Hepatic stellate cell (primary cell): ENCODE measurements around the gene ACBD6.

Source experiments
- DNase-seq: peaks from one replicate; pipeline ENCODE4 v3.0.0; 2011; ENCODE audit warnings: low spot score

ACBD6 gene

DNA sequence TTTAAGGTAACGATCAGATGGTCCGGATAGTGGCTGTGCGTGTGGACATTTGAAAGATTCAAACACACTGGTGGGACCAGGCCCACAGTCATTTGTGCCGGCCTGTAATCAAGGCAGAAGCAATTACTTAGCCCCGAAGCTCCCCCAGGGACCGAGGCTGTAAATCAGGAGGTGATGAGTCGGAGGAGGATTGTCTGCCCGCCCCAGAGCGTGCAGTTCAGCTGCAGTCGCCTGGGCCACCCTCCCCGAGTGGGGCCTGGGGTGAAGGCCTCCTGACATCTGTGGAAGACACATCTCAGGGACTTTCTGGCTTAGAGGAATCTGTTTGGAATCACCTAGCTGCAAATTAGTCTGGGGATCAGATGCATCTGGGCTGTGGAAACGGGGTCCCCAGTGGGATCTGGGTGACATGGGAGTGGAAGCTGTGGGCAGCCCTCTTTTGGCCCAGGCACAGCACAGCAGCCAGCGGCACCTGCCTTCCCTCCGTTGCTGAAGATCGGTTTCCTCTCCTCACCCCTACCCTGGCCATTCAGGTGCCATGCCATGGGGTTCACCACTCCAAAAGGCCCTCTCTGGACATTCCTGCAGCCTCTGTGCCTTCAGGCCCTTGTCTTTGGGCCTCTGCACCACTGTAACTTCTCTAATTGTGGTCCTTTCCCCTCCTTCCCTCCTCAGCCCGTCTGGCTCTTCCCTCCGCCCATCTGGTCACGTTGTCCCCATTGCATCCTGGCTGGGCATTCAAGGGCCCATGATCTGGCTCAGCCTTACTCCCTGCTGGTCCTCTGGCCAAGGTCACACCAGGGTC, 246.6 kb downstream of the ACBD6 start:
- DNase-seq: no peak

DNA sequence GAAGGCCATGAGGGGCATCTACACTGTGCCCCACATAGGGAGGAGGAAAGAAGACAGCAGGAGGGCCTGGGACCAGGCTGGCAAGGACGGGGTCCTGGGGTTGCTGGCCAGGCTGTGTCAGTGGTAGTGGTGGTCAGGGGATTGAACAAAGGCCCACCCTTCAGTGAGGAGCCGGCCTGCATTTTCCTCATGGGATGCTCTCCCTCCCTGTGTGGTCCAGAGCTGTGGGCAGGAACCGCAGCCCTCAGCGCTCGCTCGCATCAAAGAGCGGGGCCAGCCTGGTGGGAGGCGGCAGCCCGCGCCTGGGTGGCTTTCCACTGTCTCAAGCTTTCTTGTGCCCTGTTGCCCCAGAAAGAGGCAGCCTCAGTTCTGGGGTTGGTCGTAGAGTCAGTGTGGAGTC, 247.5 kb downstream of the ACBD6 start:
- no peak for DNase-seq

GRCh38 chr1:180254496-180254819, 247.9 kb downstream of the ACBD6 start:
- no peak for DNase-seq

DNA sequence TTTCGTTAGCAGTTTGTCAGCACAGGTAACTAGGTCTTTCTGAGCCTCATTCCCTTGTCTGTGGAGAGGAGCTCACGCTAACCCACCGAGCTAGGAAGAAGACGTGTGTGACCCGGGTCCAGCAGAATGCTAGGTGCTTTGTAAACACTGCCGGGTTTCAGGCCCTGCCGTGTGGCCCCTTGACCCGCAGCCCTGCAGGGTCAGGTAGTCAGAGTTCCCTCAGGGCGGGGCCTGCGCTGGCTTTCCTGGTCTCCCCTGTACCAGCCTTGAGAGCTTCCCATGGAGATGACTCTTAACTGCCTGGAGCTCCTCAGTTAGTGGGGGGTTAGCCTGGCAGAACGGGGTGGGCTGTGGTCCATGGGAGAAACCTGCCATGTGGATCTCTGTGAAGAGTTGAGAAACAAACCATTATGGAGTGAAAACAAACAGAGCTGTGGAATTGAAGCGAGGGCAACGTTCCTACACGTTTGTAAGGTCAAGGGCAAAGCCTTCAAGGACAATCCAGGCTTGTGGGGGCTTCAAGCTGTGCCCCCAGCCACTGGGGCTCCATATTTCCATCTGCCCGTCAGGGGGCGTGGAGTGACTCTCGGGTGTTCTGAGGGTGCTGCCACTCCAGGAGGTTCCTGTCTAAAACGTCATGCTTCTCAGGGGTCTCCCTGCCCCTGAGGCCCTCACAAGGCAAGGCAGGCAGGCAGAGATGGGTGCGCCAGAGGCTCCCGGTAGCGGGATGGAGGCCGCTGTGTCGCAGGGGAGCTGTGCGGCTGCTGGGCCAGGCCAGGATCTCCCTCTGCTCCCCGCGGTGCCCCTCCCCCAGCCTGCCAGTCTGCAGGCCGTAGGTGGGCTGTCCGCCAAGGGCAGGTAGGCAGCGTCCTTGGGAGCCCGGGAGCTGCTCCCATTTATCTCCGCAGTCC, 248.5 kb downstream of the ACBD6 start:
- no peak for DNase-seq

GRCh38 chr1:180252638-180253536, 249.5 kb downstream of the ACBD6 start:
- DNase-seq: peak; percentile 72

GRCh38 chr1:180251526-180252305, 250.7 kb downstream of the ACBD6 start:
- DNase-seq: no peak

DNA sequence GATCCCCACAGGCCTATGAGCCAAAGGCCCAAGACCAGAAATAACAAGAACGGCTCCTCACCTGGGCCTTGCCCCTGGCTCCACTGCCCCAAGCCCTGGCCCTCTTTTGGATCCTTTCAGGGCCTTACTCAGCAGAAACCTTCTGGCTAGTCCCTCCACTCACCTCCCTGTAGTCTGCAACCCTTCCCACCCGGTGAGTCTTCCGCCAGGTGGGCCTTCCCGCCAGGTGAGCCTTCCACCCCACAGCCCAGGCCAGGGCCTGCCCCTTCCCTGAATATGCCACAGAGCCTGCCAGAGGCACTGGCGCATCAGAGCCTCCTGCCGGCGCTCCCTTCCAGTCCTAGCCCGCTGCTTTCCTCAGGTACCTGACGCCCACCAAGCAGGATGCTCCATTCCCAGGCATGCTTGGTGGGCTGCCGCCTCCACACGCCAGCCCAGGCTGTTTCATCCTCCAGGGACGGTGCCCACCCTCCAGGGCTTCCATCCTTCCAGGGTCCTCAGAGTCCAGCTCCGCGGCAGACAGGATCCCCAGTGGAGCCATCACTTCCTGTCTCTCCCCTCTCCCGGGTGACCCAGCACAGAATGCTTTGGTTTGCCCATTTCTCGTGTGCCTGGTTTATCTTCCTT, 251.4 kb downstream of the ACBD6 start:
- no peak for DNase-seq

DNA sequence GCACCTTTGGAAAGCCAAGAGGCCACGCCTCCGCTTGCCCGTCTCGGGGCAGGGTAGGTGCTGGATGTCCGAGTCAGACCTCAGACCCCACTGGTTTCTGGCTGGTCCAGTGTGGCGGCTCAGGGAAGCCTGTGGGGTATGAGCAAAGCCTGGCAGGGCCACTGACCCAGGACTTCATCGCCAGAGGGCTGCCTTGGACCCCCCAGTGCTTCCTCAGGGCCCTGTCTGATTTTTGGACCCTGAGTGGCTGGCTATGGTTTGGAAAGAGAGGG, 251.9 kb downstream of the ACBD6 start:
- no peak for DNase-seq

DNA sequence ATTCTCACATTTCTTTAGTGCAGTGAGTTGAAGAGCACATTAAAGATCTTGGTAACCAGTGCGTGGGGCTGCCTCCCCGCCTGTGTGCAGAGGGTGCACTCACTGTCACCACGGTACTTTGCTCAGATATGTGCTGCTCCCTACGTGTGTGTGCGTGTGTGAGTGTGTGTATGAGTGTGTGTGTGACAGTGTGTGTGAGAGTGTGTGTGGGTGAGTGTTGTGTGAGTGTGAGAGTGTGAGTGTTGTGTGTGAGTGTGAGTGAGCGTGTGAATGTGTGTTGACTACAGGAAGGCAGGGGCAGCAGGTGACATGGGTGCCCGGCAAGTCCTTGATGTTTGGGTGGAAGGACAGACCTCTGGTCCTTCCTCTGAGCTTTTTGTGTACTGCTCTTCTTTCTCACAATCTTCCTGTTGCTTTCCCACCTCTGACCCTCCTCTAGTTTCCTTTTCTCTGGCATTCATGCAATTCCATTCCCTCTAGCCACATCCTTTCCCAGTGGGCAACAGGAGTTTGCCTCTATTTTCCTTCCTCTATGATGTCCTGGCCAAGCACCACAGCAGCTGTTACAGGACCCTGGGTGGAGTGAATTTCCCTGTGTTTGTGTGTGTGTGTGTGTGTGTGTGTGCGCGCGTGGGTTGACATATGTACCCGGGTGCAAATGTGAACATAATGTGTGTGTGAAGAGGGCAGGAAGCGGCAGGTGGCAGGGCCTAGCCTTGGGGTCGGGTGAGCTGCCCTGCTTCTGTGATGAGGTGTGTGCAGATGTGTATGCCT, 252.5 kb downstream of the ACBD6 start:
- DNase-seq: peak; percentile 41

DNA sequence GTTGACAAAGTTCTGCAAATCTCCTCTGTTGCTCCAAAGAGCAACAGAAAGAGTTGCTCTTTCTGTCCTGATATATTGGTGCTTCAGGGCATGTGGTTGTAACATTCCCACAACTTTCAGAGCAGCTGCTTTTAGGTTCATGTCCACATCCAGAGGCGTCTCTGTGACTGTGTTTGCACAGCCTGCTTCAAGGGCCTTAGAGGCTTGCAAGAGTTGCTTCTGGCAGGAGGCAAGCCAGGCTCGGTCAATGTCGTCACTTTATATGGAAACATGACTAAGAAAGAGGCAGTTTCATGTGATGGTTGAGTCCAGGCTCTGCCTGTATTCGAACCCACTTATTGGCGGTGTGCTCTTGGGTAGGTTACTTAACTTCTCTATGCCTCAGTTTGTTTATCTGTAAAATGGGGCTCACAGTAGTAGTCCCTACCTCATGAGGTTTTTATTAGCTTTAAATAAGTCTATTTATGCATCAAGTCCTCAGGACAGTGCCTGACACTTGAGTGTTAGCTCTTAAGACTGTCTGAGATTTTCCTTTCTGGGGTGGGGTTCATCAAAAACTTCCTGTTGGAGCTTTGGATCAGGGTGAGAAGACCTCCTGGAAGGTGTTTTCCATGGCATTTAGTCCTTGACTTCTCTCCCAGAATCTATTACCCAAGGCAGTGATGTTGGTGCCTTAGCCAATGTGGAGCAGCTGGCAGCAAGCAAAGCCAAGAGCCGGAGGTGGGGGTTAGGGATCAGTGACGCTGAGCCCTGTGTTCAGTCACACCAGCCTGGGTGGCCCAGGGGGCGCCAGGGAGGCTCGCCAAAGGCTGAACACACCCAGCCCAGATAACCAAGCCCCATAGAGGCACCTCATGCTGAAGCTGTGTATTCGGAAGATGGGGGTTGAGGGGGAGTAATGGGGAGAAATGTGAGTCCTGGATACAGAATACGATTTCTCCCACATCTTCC, 253.4 kb downstream of the ACBD6 start:
- DNase-seq: no peak

- no peak for DNase-seq
Measured at GRCh38 chr1:180248176-180248575, 254.2 kb downstream of the ACBD6 start.

DNA sequence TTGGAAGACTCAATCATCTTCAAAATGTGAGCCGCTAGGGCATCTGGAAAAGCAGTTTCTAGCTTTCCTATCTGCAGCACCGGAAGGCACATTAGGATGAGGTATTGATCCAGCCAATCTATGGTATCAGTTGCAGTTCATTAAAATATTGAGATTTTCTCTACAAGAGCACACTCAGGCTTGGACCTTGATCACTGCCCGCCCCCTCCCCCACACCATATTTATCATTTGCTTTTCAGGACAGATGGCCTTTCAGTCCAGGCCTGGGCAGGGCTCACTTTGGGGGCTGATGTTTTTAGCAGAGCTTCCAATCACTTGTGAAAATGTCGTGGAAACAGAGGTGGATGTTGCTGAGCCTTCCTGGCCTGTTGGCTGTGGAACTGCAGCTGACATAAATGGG, 254.8 kb downstream of the ACBD6 start:
- no peak for DNase-seq

DNA sequence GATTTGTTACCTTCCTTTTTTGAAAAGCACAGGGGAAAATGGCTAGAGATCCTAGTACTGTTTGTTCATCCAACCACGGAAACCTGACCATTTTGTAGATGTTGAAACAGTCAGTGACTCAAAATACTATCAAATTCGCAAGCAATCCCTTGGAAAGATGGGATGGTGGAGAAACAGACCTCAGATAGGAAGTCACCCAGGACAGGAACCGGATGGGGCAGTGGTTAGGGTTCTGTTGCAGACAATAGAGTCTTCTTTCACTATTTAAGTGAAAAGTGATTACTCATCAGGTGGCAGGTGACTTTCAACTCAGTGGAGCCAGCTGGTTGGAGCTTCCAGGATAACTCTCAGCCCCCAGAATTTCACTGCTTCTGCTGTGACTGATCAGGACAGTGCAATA, 255.3 kb downstream of the ACBD6 start:
- DNase-seq: no peak

- no peak for DNase-seq
Measured at GRCh38 chr1:180246579-180246978, 255.8 kb downstream of the ACBD6 start.

DNA sequence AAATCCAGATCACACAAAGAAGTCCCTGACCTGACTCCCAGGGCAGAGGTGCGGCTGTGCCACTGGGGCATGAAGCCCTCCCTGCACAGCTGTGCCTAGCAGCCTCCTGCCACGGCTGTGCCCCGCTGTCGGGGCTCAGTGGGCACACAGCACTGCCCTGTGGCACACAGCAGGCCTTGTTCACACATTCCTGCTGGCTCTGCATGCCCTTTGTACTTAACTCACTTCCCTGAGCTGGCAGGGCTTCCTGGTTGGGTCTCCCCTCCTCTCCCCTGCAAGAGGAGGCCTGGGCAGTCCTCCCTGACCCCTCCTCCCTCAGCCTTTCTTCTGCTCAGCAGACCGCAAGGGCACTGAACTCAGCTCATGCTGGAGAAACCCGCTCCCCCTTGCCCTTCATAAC, 257.5 kb downstream of the ACBD6 start:
- DNase-seq: no peak

GRCh38 chr1:180243517-180244221, 258.7 kb downstream of the ACBD6 start:
- DNase-seq: no peak

- peak; percentile 54 for DNase-seq
Measured at GRCh38 chr1:180241716-180242544, 260.4 kb downstream of the ACBD6 start.
